A673 (cell line): ENCODE data around the gene ARFIP1. TPM values are rescaled to one million over a fixed set of nuclear protein-coding genes. Genes with fewer than 3 reads are reported as not detected.

ENCODE experiments used
- BruUV-seq: library from RNA; stranded (reverse); fragments of 400-500 nt; replicated peaks from 2 replicates; lab custom pipeline; 2021; lab: Mats Ljungman, UMichigan
- CTCF ChIA-PET: fragments of 300-600 bp; sonication (Branson Sonifier 250); formaldehyde crosslinking; loops from one replicate; lab custom pipeline; 2022; ENCODE audit warnings: antibody characterized with exemption; lab: Charles Lee
- POLR2A ChIA-PET: fragments of 300-600 bp; sonication (Branson Sonifier 250); formaldehyde crosslinking; loops from one replicate; lab custom pipeline; 2022; ENCODE audit warnings: antibody characterized with exemption; ENCODE audit not compliant: low non-redundant PET; lab: Charles Lee
- DNase-seq: peaks from one replicate; pipeline ENCODE4 v3.0.0-alpha.2; 2015; ENCODE audit warnings: low spot score
- H3K27ac ChIP-seq: fragments of 200-600 bp; sonication (generic); 2 replicates; pipeline ENCODE4 v1.5.1; 2016; ENCODE audit warnings: mixed run types, low read depth, mild to moderate bottlenecking, mixed read lengths, antibody characterized with exemption, low read length; ENCODE audit not compliant: poor library complexity, severe bottlenecking
- H3K27me3 ChIP-seq: fragments of 200-600 bp; sonication (generic); replicated peaks from 2 replicates; pipeline ENCODE4 v1.6.1; 2017; ENCODE audit warnings: mixed run types, low read depth, mild to moderate bottlenecking, mixed read lengths, antibody characterized with exemption, low read length; ENCODE audit not compliant: insufficient read depth, poor library complexity
- H3K36me3 ChIP-seq: fragments of 200-600 bp; sonication (generic); 2 replicates; pipeline ENCODE4 v1.6.1; 2016; ENCODE audit warnings: mixed run types, mild to moderate bottlenecking, mixed read lengths, antibody characterized with exemption, low read length; ENCODE audit not compliant: insufficient read depth, poor library complexity, severe bottlenecking
- H3K4me1 ChIP-seq: fragments of 200-600 bp; sonication (generic); 2 replicates; pipeline ENCODE4 v1.6.1; 2017; ENCODE audit warnings: mixed run types, mild to moderate bottlenecking, mixed read lengths, antibody characterized with exemption, low read length; ENCODE audit not compliant: insufficient read depth, poor library complexity, severe bottlenecking
- H3K4me3 ChIP-seq: fragments of 200-600 bp; sonication (generic); 2 replicates; pipeline ENCODE4 v1.5.1; 2016; ENCODE audit warnings: low read depth, mixed run types, mild to moderate bottlenecking, mixed read lengths, low read length; ENCODE audit not compliant: poor library complexity, severe bottlenecking
- H3K9me3 ChIP-seq: fragments of 200-600 bp; sonication (generic); 2 replicates; pipeline ENCODE4 v1.6.1; 2016; ENCODE audit warnings: mixed run types, low read depth, mild to moderate bottlenecking, mixed read lengths, antibody characterized with exemption, low read length; ENCODE audit not compliant: poor library complexity, severe bottlenecking
- CTCF ChIP-seq: fragments of 300-800, 200-600 bp; sonication (generic); conservative IDR thresholded peaks from 2 replicates; pipeline ENCODE4 v1.5.1; 2017; ENCODE audit warnings: low read depth, mild to moderate bottlenecking, antibody characterized with exemption, low read length, moderate library complexity, mixed read lengths
- EZH2 ChIP-seq: fragments of 200-600 bp; sonication (generic); IDR thresholded peaks from 2 replicates; pipeline ENCODE4 v1.6.1; 2017; ENCODE audit warnings: borderline replicate concordance, low read depth, mild to moderate bottlenecking, mixed read lengths, antibody characterized with exemption, low read length; ENCODE audit not compliant: poor library complexity, severe bottlenecking
- intact Hi-C: fragments of 100-400 bp; cut with micrococcal nuclease; formaldehyde crosslinking; loops from one replicate; pipeline ENCODE4 v1.10.0; 2022; ENCODE audit not compliant: unreplicated experiment
- total RNA-seq: library from RNA; stranded (reverse); gene quantifications from 2 replicates; pipeline ENCODE4 v1.2.3, GENCODE V29; 2021

The ARFIP1 gene
- total RNA-seq, 1 experiment from 2014 or later: 30.4 TPM

GRCh38 chr4:152784490-152785350, 5.0 kb downstream of the ARFIP1 start:
- Histone ChIP-seq H3K4me3 (no peak overlapping the region), H3K4me1 (peaks cover 26% of the 10 kb centered on the region), H3K27me3 (no peaks in the 10 kb centered on the region), H3K27ac (no peak overlapping the region), H3K9me3 (no peaks in the 10 kb centered on the region), H3K36me3 (no peaks in the 10 kb centered on the region)
- intact Hi-C loops: loop anchor here (5.0 kb wide), 1 partner anchor 343 kb away; no protein-coding TSS in a partner anchor
- peak; percentile 92 for DNase-seq
- ChIA-PET CTCF (no interaction called here), POLR2A (no interaction called here)
- no TSS peak for BruUV-seq
- TF ChIP-seq CTCF (peak; percentile 63), EZH2 (no peak)

- DNase-seq: no peak
- H3K4me3 ChIP-seq: no peak overlapping the region
- no peaks in the 10 kb centered on the region for H3K27me3 ChIP-seq
- no TSS peak for BruUV-seq
- TF ChIP-seq CTCF (no peak), EZH2 (no peak)
- H3K9me3 ChIP-seq: no peaks in the 10 kb centered on the region
- no peaks in the 10 kb centered on the region for H3K36me3 ChIP-seq
- intact Hi-C loops: loop anchor here (5.0 kb wide), 1 partner anchor 341 kb away; no protein-coding TSS in a partner anchor
- H3K4me1 ChIP-seq: peaks cover 23% of the 10 kb centered on the region
- POLR2A ChIA-PET: no interaction called here
- no peak overlapping the region for H3K27ac ChIP-seq
- CTCF ChIA-PET: no interaction called here
Measured at GRCh38 chr4:152785639-152786615, 6.2 kb downstream of the ARFIP1 start.

GRCh38 chr4:152786627-152787026, 6.9 kb downstream of the ARFIP1 start:
- Histone ChIP-seq H3K36me3 (no peaks in the 10 kb centered on the region), H3K27ac (no peak overlapping the region), H3K4me3 (no peak overlapping the region), H3K27me3 (no peaks in the 10 kb centered on the region), H3K9me3 (no peaks in the 10 kb centered on the region), H3K4me1 (peaks cover 22% of the 10 kb centered on the region)
- CTCF ChIA-PET: no interaction called here
- no peak for TF ChIP-seq EZH2
- no peak for TF ChIP-seq CTCF
- BruUV-seq: no TSS peak
- POLR2A ChIA-PET: no interaction called here
- DNase-seq: no peak
- intact Hi-C loops: loop anchor here (5.0 kb wide), 1 partner anchor 341 kb away; no protein-coding TSS in a partner anchor
